Raji (cell line): Measurements from ENCODE around the gene FSCN2.

Experiments
- POLR2A ChIP-seq: IDR thresholded peaks from 2 replicates; pipeline ENCODE4 v1.6.1; 2011; ENCODE audit warnings: low read depth, low read length, control low read depth; ENCODE audit not compliant: insufficient read depth

The FSCN2 gene

DNA sequence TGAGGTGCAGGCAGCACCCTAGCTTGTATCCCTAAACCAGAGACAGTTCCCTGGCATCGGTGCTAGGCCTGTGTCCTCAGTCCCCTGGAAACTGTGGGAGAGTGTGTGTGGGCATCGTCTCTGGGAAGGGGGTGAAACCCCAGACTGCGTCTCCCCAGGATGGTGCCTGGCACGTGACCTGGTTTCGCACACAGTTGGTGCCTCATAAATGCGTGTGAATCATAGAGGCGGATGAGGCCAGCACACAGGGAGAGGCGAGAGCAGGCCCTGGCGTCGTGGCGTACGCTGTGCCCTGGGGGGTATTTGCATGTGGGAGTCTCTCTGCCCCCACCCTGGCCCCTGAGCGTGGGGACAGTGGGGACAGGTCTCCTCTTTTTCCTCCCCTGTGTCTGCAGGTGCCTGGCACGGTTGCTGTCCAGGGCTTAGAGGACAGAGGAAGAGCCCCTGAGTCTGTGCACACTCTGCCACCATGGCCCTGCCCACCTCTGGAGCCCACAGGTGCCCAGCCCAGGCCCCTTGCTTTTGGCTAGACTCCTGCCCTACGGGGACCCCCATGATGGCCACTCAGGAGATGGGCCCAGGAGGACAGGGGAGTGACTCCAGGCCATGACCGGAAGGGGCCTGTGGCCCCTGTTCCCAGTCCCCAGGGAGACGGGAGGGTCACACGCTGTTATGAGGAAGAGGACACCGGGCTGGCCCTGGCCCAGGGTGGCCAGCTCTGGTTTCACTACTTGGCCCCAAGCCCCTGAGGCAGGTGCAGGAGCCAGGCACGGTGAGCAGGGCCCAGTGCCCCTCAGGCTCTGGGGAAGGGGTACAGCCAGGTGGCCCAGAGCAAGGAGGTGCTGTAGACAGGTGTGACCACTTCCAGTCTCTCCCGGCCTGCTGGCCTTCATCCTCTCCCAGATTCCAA is 1.3 kb upstream of the FSCN2 start:
- TF ChIP-seq POLR2A, result no peak

- no peak for TF ChIP-seq POLR2A
Measured at GRCh38 chr17:81528384-81528650, 140 bp downstream of the FSCN2 start.

- TF ChIP-seq POLR2A, result no peak
Measured at GRCh38 chr17:81528651-81529436, 667 bp downstream of the FSCN2 start.

DNA sequence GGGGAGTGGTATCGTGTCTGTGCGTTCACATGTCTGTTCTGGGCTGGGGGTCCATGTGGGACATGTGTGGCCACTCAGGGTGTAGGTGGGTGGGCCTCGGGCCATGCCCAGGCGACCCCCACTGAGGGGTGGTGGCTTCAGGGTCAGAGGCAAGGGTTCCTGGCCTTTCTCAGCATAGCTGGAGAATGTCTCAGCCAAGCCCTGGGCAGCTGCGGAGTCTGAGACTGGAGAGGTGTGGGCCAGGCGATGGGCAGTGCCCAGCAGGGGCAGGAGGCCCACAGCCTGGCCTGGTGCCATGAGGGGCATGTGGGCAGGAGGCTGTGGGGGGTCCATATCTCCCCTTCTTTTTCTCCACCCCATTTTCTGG is 1.2 kb downstream of the FSCN2 start:
- 0 out of 2 replicates have a peak, but pooled peaks have one; percentile 7 for TF ChIP-seq POLR2A

DNA sequence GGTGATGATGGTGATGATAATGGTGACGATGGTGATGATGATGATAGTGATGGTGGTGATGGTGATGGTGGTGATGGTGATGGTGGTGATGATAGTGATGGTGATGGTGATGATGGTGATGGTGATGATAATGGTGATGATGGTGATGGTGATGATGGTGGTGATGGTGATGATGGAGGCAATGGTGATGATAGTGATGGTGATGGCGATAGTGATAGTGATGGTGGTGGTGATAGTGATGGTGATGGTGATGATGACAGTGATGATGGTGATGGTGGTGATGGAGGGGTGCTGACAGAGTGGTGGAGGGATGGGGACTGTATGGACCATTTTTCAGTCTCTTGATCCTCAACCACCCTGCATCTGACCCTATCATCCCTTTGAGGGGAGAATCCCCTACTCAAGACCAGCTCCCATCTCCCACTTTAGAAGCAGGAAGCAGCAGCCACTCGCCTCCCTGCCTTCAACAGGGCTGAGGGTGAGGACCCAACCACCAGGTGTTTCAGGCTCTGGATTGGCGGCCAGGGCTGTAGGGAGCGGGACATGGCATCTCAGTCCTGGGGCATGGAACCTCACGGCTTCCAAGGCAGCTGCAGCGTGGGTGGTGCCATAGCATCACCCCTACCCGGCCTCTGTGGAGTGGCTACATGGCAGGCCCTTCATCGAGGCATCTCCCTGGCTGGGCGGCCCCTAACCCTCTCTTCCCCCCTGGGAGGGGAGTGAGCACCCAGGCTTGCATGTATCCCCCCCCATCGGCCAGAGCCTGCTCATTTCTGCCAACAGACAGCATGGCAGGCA is 4.5 kb downstream of the FSCN2 start:
- peak; percentile 47; the same call in 1 of the 2 replicates for TF ChIP-seq POLR2A

DNA sequence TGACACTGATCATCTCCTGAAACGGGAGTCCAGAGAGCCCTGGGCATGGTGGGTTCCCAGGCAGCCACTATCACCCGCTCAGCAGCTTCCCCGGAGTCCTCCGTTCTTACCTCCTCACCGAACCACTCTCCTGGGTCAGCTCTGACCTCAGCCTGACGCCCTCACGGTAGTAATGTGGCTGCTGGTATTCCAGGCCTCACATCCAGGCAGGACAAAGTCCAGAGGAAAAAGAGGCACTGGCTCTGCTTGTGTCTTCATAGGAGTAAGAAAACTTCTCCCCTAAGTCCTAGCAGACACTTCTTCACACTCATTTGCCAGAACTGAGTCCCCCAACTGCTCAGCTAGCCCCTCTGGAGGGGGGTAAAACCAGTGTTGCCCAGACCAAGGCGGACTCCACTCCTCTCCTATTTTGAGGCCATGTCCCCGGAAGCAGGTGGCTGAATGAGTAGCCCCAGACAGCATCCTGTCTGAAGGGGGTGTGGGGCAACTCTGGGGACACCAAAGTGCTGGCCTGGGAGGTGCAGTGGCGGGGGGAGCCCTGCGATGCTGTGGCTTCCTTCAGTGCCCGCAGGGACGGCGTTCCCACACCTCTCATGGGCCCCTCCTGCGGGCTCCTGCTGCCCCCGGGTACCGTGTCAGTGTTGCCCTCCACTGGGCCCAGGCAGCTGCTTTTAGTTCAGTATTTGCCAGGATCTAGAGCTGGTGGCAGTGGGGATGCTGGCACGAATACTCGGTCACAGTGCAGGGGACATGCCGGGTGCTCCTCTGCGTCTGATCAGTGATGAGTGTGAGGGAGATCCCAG is 5.4 kb downstream of the FSCN2 start:
- TF ChIP-seq POLR2A, result no peak

GRCh38 chr17:81534157-81535006 is 6.2 kb downstream of the FSCN2 start:
- peak; percentile 19; the same call in 1 of the 2 replicates for TF ChIP-seq POLR2A

- no peak for TF ChIP-seq POLR2A
Measured at GRCh38 chr17:81535007-81535328, 6.8 kb downstream of the FSCN2 start.

DNA sequence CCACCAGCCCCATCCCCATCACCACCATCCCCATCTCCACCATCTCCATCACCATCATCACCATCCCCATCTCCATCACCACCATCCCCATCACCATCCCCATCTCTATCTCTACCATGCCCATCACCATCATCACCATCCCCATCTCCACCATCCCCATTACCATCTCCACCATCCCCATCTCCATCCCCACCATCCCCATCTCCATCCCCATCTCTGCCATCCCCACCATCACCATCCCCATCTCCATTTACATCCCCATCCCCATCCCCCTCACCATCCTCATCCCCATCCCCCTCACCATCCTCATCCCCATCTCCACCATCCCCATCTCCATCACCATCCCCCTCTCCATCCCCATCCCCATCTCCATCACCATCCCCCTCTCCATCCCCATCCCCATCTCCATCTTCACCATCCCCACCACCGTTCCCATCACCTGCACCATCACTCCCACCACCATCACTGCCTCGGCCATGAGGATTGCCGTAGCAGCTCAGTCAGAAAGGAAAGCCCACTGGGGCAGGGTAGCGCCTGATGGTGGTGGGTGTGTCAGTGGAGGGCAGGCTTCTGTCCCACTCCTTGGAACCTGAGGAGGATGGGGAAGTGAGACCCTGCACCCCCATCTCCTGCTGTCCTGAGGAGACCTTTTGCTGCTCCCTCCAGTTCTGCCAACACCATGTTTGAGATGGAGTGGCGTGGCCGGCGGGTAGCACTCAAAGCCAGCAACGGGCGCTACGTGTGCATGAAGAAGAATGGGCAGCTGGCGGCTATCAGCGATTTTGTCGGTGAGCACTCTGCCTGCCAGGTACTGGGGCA is 7.5 kb downstream of the FSCN2 start:
- no peak; the same call in 1 of the 2 replicates for TF ChIP-seq POLR2A

DNA sequence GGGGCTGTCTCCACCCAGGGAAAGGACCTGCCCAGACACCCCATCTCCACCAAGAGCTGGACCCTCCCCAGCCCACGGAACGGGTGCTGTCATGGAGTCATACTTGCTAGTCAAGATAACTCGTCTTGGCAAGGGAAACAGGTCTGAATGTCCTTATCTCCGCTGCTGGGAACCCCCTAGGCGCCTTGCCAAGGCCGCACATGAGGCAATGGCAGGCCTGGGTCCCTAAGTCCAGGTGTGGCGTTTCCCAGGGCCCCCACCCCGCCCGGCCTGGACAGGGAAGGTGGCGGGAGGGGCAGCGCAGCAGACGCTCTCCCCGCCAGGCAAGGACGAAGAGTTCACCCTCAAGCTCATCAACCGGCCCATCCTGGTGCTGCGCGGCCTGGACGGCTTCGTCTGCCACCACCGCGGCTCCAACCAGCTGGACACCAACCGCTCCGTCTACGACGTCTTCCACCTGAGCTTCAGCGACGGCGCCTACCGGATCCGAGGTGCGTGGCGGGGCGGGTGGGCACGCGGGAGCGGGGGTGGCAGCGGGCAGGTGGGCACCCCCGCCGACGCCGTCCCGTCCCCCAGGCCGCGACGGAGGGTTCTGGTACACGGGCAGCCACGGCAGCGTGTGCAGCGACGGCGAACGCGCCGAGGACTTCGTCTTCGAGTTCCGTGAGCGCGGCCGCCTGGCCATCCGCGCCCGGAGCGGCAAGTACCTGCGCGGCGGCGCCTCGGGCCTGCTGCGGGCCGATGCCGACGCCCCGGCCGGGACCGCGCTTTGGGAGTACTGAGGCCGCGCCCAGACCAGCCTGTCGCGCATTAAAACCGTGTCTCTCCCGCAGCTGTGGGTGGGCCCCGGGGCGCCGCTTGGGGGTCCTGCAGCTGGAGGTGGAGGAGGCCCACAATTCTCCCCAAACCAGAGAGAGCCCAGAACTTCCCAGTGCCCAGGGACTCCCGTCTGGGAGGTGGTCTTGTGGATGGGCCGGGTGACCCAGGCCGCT is 8.4 kb downstream of the FSCN2 start:
- TF ChIP-seq POLR2A, result no peak

GRCh38 chr17:81537343-81537855 is 9.2 kb downstream of the FSCN2 start:
- 0 out of 2 replicates have a peak, but pooled peaks have one; percentile 29 for TF ChIP-seq POLR2A
